ENCODE measurements around the gene DPH1. TPM values are rescaled to one million over a fixed set of nuclear protein-coding genes. Genes with fewer than 3 reads are reported as not detected.
A peak's percentile ranks its signal among the peaks of the same experiment; 100 is the strongest.

DPH1 gene
- total RNA-seq, 1 donor from 2014 or later = 38.0 TPM

GRCh38 chr17:2023256-2023655 is 6.7 kb upstream of the DPH1 start:
- no peak overlapping the region for H3K4me3 ChIP-seq
- intact Hi-C loops (cut with DNase I) = no loop called here
- no peak for ATAC-seq
- peaks cover 31% of the 10 kb centered on the region for H3K4me1 ChIP-seq
- peaks cover 49% of the 10 kb centered on the region for H3K27me3 ChIP-seq (ENCODE audit: low read depth)
- TF ChIP-seq CTCF (IDR thresholded peaks at IDR 0.05) = no peak
- no peak for DNase-seq
- no peaks in the 10 kb centered on the region for H3K9me3 ChIP-seq
- H3K27ac ChIP-seq = peak overlapping the region; percentile 41
- no peaks in the 10 kb centered on the region for H3K36me3 ChIP-seq

GRCh38 chr17:2023692-2024571 is 6.0 kb upstream of the DPH1 start:
- intact Hi-C loops (cut with DNase I) = no loop called here
- Histone ChIP-seq H3K9me3 (no peaks in the 10 kb centered on the region), H3K27me3 (ENCODE audit: low read depth) (peaks cover 56% of the 10 kb centered on the region), H3K27ac (peak overlapping the region; percentile 60), H3K4me3 (peak overlapping the region; percentile 64), H3K36me3 (no peaks in the 10 kb centered on the region), H3K4me1 (peaks cover 31% of the 10 kb centered on the region)
- ATAC-seq (peak; percentile 57 to 59), DNase-seq (peak; percentile 79)
- no peak for TF ChIP-seq CTCF (IDR thresholded peaks at IDR 0.05)

- DNase-seq (no peak), ATAC-seq (peak in 1 of 2 donors; percentile 4)
- peaks cover 34% of the 10 kb centered on the region for H3K4me1 ChIP-seq
- H3K9me3 ChIP-seq = no peaks in the 10 kb centered on the region
- intact Hi-C loops (cut with DNase I) = no loop called here
- H3K4me3 ChIP-seq = peak overlapping the region; percentile 64
- no peak for TF ChIP-seq CTCF (IDR thresholded peaks at IDR 0.05)
- H3K27me3 ChIP-seq (ENCODE audit: low read depth) = peaks cover 64% of the 10 kb centered on the region
- H3K27ac ChIP-seq = peak overlapping the region; percentile 24
- no peaks in the 10 kb centered on the region for H3K36me3 ChIP-seq
These were observed 5.3 kb upstream of the DPH1 start for GRCh38 chr17:2024572-2025219.

- peak; percentile 65 to 71 for ATAC-seq
- H3K27me3 ChIP-seq (ENCODE audit: low read depth) = peaks cover 65% of the 10 kb centered on the region
- TF ChIP-seq CTCF (IDR thresholded peaks at IDR 0.05) = no peak
- peaks cover 36% of the 10 kb centered on the region for H3K4me1 ChIP-seq
- H3K27ac ChIP-seq = peak within 1 kb of the TSS; percentile 60
- DNase-seq = peak; percentile 84
- H3K4me3 ChIP-seq = peak within 1 kb of the TSS; percentile 64
- intact Hi-C loops (cut with DNase I) = no loop called here
- H3K36me3 ChIP-seq = no peaks in the 10 kb centered on the region
- no peaks in the 10 kb centered on the region for H3K9me3 ChIP-seq
These were observed 4.7 kb upstream of the DPH1 start, which contains the start of gene RTN4RL1 for GRCh38 chr17:2025220-2025621. TSS of gene RTN4RL1 (minus strand) at chr17:2025334. CDS start at chr17:2024865, 469 bp downstream.

GRCh38 chr17:2025622-2026309 is 4.2 kb upstream of the DPH1 start:
- ATAC-seq = peak; percentile 59 to 60
- intact Hi-C loops (cut with DNase I) = no loop called here
- no peaks in the 10 kb centered on the region for H3K36me3 ChIP-seq
- peak; percentile 78 for DNase-seq
- peak overlapping the region; percentile 64 for H3K4me3 ChIP-seq
- no peak overlapping the region for H3K27ac ChIP-seq
- peaks cover 65% of the 10 kb centered on the region for H3K27me3 ChIP-seq (ENCODE audit: low read depth)
- peak; percentile 64 for TF ChIP-seq CTCF (IDR thresholded peaks at IDR 0.05)
- H3K9me3 ChIP-seq = no peaks in the 10 kb centered on the region
- peaks cover 38% of the 10 kb centered on the region for H3K4me1 ChIP-seq
